ENCODE measurements around the gene VIM. TPM values are rescaled to one million over a fixed set of nuclear protein-coding genes. Genes with fewer than 3 reads are reported as not detected.

The VIM gene
- total and polyA plus RNA-seq, 2 donors (not counting 1 experiment from before 2014, with no cell fraction given) = 343 to 375 TPM

DNA sequence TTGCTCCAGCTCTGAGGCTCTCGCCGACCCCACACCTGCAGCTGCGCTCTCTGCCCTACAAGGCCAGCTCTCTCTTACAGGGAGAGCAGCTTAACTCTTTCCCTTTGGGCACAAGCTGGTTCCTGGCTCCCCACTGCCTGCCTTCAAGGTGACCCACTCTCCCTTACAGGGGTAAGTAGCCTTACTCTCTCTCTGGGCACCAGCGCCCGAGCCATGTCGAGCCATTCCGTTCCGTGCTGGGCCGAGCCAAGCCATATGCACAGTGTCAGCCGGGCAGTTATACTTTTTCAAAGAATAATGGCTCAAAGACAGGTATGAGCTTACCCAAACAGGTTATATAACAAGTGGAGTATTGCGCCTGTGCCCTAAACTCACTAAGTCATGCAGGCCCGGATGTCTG lies 44.6 kb downstream of the VIM start:
- Histone ChIP-seq H2AFZ (ENCODE audit: insufficient read depth, low read depth, low read length, poor library complexity, severe bottlenecking) (no peak overlapping the region), H3K9ac (ENCODE audit: low read length) (no peak overlapping the region), H3K9me3 (ENCODE audit: control extremely low read depth in 1 of 3, control insufficient read depth in 2 of 3, insufficient read depth in 1 of 3, low read length in 2 of 3) (peaks cover 0 to 4% (median 0%) of the 10 kb centered on the region in 3 donors), H3K4me2 (replicated peaks; ENCODE audit: low read depth, low read length, poor library complexity, severe bottlenecking) (no peak overlapping the region), H3K4me3 (ENCODE audit: control extremely low read depth in 1 of 5, extremely low read depth in 1 of 5, insufficient read depth in 1 of 5, low read depth in 2 of 5, low read length in 4 of 5) (no peak overlapping the region), H3K27me3 (replicated peaks in 1 of 4; ENCODE audit: control extremely low read depth in 1 of 4, control insufficient read depth in 3 of 4, insufficient read depth in 4 of 4, low read length in 3 of 4) (peaks cover 0 to 6% (median 2%) of the 10 kb centered on the region in 4 experiments), H3K4me1 (ENCODE audit: control insufficient read depth in 2 of 2, insufficient read depth in 2 of 2, low read length in 2 of 2) (no peaks in the 10 kb centered on the region), H3K79me2 (ENCODE audit: control insufficient read depth, insufficient read depth, low read length) (no peaks in the 10 kb centered on the region), H3K36me3 (replicated peaks in 1 of 2; ENCODE audit: control extremely low read depth in 1 of 2, control insufficient read depth in 1 of 2, extremely low read depth in 1 of 2, insufficient read depth in 2 of 2, low read length in 1 of 2) (no peaks in the 10 kb centered on the region), H3K27ac (ENCODE audit: low read length in 2 of 2) (no peak overlapping the region), H4K20me1 (ENCODE audit: control insufficient read depth, insufficient read depth, low read length, poor library complexity, severe bottlenecking) (no peaks in the 10 kb centered on the region)
- ChIA-PET CTCF (interaction anchor here (1.3 kb wide), 1 partner anchor 12 kb away, joined by 4 read pairs; no protein-coding TSS in a partner anchor), POLR2A (no interaction called here)
- intact Hi-C loops (cut with micrococcal nuclease) = no loop called here
- no peak for DNase-seq
- no peak overlapping the region for H3K27ac Mint-ChIP-seq
- 100% methylated on average over 4 of the region's 12 CpGs for WGBS (ENCODE audit: insufficient coverage)
- H3K4me3 Mint-ChIP-seq = no peak overlapping the region
- H3K4me1 Mint-ChIP-seq = no peaks in the 10 kb centered on the region
- no peak for ATAC-seq (ENCODE audit: low read depth)
- TF ChIP-seq CTCF (IDR thresholded peaks at IDR 0.05) (no peak), EZH2 (IDR thresholded peaks at IDR 0.05; ENCODE audit: borderline replicate concordance, insufficient read depth, low read depth, low read length, poor library complexity, severe bottlenecking) (no peak)
- H3K27me3 Mint-ChIP-seq = peaks cover 15% of the 10 kb centered on the region
- no peaks in the 10 kb centered on the region for H3K9me3 Mint-ChIP-seq (ENCODE audit: insufficient read depth)

GRCh38 chr10:17273403-17273802 lies 45.4 kb downstream of the VIM start:
- no peak for DNase-seq
- Mint-ChIP-seq H3K4me1 (no peaks in the 10 kb centered on the region), H3K4me3 (no peak overlapping the region), H3K27me3 (peaks cover 8% of the 10 kb centered on the region), H3K27ac (no peak overlapping the region), H3K9me3 (ENCODE audit: insufficient read depth) (no peaks in the 10 kb centered on the region)
- Histone ChIP-seq H3K36me3 (replicated peaks in 1 of 2; ENCODE audit: control extremely low read depth in 1 of 2, control insufficient read depth in 1 of 2, extremely low read depth in 1 of 2, insufficient read depth in 2 of 2, low read length in 1 of 2) (no peaks in the 10 kb centered on the region), H3K9ac (ENCODE audit: low read length) (no peak overlapping the region), H4K20me1 (ENCODE audit: control insufficient read depth, insufficient read depth, low read length, poor library complexity, severe bottlenecking) (no peaks in the 10 kb centered on the region), H3K4me1 (ENCODE audit: control insufficient read depth in 2 of 2, insufficient read depth in 2 of 2, low read length in 2 of 2) (no peaks in the 10 kb centered on the region), H3K4me3 (ENCODE audit: control extremely low read depth in 1 of 5, extremely low read depth in 1 of 5, insufficient read depth in 1 of 5, low read depth in 2 of 5, low read length in 4 of 5) (no peak overlapping the region), H3K9me3 (ENCODE audit: control extremely low read depth in 1 of 3, control insufficient read depth in 2 of 3, insufficient read depth in 1 of 3, low read length in 2 of 3) (peaks cover 0 to 4% (median 0%) of the 10 kb centered on the region in 3 donors), H2AFZ (ENCODE audit: insufficient read depth, low read depth, low read length, poor library complexity, severe bottlenecking) (no peak overlapping the region), H3K79me2 (ENCODE audit: control insufficient read depth, insufficient read depth, low read length) (no peaks in the 10 kb centered on the region), H3K4me2 (replicated peaks; ENCODE audit: low read depth, low read length, poor library complexity, severe bottlenecking) (no peak overlapping the region), H3K27me3 (replicated peaks in 1 of 4; ENCODE audit: control extremely low read depth in 1 of 4, control insufficient read depth in 3 of 4, insufficient read depth in 4 of 4, low read length in 3 of 4) (peaks cover 0 to 6% (median 2%) of the 10 kb centered on the region in 4 experiments), H3K27ac (ENCODE audit: low read length in 2 of 2) (no peak overlapping the region)
- POLR2A ChIA-PET = no interaction called here
- intact Hi-C loops (cut with micrococcal nuclease) = no loop called here
- no peak for ATAC-seq (ENCODE audit: low read depth)
- WGBS (ENCODE audit: insufficient coverage) = 81% methylated on average over 2 of the region's 2 CpGs
- TF ChIP-seq EZH2 (IDR thresholded peaks at IDR 0.05; ENCODE audit: borderline replicate concordance, insufficient read depth, low read depth, low read length, poor library complexity, severe bottlenecking) (no peak), CTCF (IDR thresholded peaks at IDR 0.05) (no peak)
- CTCF ChIA-PET = no interaction called here
